BE2C (cell line): ENCODE data around the gene CEACAM5.

Experiments used
- DNase-seq: peaks from one replicate; pipeline ENCODE4 v3.0.0-alpha.2; 2020
- H3K27me3 ChIP-seq: fragments of 250-450 bp; sonication (Bioruptor Pico); 2 replicates; pipeline ENCODE4 v1.5.1; 2020; ENCODE audit warnings: mild to moderate bottlenecking
- H3K36me3 ChIP-seq: fragments of 250-450 bp; sonication (Bioruptor Pico); 2 replicates; pipeline ENCODE4 v1.5.1; 2020; ENCODE audit warnings: mild to moderate bottlenecking
- H3K4me1 ChIP-seq: fragments of 250-450 bp; sonication (Bioruptor Pico); 2 replicates; pipeline ENCODE4 v1.5.1; 2020
- H3K4me3 ChIP-seq: 2 replicates; pipeline ENCODE4 v1.5.1; 2011; ENCODE audit warnings: low read depth, low read length
- H3K9me3 ChIP-seq: fragments of 250-450 bp; sonication (Bioruptor Pico); 2 replicates; pipeline ENCODE4 v1.5.1; 2020
- CTCF ChIP-seq: IDR thresholded peaks from 2 replicates; pipeline ENCODE4 v1.5.1; 2012; ENCODE audit warnings: mild to moderate bottlenecking, low read depth, low read length

CEACAM5 gene

GRCh38 chr19:41694196-41694595, 14.2 kb upstream of the CEACAM5 start:
- TF ChIP-seq CTCF = no peak
- Histone ChIP-seq H3K9me3 (no peaks in the 10 kb centered on the region), H3K27me3 (0 out of 2 replicates have a peak, but pooled peaks cover 11% of the 10 kb centered on the region), H3K36me3 (no peaks in the 10 kb centered on the region), H3K4me1 (no peaks in the 10 kb centered on the region), H3K4me3 (no peak overlapping the region)
- no peak for DNase-seq

DNA sequence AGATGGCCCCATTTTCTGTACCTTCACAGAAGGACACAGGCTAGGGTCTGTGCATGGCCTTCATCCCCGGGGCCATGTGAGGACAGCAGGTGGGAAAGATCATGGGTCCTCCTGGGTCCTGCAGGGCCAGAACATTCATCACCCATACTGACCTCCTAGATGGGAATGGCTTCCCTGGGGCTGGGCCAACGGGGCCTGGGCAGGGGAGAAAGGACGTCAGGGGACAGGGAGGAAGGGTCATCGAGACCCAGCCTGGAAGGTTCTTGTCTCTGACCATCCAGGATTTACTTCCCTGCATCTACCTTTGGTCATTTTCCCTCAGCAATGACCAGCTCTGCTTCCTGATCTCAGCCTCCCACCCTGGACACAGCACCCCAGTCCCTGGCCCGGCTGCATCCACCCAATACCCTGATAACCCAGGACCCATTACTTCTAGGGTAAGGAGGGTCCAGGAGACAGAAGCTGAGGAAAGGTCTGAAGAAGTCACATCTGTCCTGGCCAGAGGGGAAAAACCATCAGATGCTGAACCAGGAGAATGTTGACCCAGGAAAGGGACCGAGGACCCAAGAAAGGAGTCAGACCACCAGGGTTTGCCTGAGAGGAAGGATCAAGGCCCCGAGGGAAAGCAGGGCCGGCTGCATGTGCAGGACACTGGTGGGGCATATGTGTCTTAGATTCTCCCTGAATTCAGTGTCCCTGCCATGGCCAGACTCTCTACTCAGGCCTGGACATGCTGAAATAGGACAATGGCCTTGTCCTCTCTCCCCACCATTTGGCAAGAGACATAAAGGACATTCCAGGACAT, 13.4 kb upstream of the CEACAM5 start:
- DNase-seq = no peak
- no peak overlapping the region for H3K4me3 ChIP-seq
- TF ChIP-seq CTCF = no peak
- no peaks in the 10 kb centered on the region for H3K4me1 ChIP-seq
- H3K9me3 ChIP-seq = no peaks in the 10 kb centered on the region
- H3K36me3 ChIP-seq = no peaks in the 10 kb centered on the region
- 0 out of 2 replicates have a peak, but pooled peaks cover 13% of the 10 kb centered on the region for H3K27me3 ChIP-seq

GRCh38 chr19:41695745-41696144, 12.7 kb upstream of the CEACAM5 start:
- Histone ChIP-seq H3K27me3 (0 out of 2 replicates have a peak, but pooled peaks cover 15% of the 10 kb centered on the region), H3K4me1 (no peaks in the 10 kb centered on the region), H3K4me3 (no peak overlapping the region), H3K36me3 (no peaks in the 10 kb centered on the region), H3K9me3 (no peaks in the 10 kb centered on the region)
- no peak for DNase-seq
- TF ChIP-seq CTCF = no peak

DNA sequence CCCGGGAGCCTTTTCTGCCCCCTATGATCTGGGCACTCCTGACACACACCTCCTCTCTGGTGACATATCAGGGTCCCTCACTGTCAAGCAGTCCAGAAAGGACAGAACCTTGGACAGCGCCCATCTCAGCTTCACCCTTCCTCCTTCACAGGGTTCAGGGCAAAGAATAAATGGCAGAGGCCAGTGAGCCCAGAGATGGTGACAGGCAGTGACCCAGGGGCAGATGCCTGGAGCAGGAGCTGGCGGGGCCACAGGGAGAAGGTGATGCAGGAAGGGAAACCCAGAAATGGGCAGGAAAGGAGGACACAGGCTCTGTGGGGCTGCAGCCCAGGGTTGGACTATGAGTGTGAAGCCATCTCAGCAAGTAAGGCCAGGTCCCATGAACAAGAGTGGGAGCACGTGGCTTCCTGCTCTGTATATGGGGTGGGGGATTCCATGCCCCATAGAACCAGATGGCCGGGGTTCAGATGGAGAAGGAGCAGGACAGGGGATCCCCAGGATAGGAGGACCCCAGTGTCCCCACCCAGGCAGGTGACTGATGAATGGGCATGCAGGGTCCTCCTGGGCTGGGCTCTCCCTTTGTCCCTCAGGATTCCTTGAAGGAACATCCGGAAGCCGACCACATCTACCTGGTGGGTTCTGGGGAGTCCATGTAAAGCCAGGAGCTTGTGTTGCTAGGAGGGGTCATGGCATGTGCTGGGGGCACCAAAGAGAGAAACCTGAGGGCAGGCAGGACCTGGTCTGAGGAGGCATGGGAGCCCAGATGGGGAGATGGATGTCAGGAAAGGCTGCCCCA, 11.8 kb upstream of the CEACAM5 start:
- Histone ChIP-seq H3K27me3 (0 out of 2 replicates have a peak, but pooled peaks cover 15% of the 10 kb centered on the region), H3K4me1 (no peaks in the 10 kb centered on the region), H3K36me3 (no peaks in the 10 kb centered on the region), H3K4me3 (no peak overlapping the region), H3K9me3 (no peaks in the 10 kb centered on the region)
- DNase-seq = no peak
- TF ChIP-seq CTCF = no peak

DNA sequence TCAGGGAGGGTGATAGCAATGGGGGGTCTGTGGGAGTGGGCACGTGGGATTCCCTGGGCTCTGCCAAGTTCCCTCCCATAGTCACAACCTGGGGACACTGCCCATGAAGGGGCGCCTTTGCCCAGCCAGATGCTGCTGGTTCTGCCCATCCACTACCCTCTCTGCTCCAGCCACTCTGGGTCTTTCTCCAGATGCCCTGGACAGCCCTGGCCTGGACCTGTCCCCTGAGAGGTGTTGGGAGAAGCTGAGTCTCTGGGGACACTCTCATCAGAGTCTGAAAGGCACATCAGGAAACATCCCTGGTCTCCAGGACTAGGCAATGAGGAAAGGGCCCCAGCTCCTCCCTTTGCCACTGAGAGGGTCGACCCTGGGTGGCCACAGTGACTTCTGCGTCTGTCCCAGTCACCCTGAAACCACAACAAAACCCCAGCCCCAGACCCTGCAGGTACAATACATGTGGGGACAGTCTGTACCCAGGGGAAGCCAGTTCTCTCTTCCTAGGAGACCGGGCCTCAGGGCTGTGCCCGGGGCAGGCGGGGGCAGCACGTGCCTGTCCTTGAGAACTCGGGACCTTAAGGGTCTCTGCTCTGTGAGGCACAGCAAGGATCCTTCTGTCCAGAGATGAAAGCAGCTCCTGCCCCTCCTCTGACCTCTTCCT, 11.1 kb upstream of the CEACAM5 start:
- H3K36me3 ChIP-seq = no peaks in the 10 kb centered on the region
- DNase-seq = no peak
- no peak overlapping the region for H3K4me3 ChIP-seq
- no peaks in the 10 kb centered on the region for H3K4me1 ChIP-seq
- no peak for TF ChIP-seq CTCF
- H3K27me3 ChIP-seq = 0 out of 2 replicates have a peak, but pooled peaks cover 15% of the 10 kb centered on the region
- no peaks in the 10 kb centered on the region for H3K9me3 ChIP-seq
